Mucosa of stomach (tissue), 1 donor: ENCODE data around the gene ZNF519.
"Not testable (repeated sequence)": the region's sequence is repeated elsewhere in the genome, so short reads cannot be mapped to it uniquely, and the experiment has no call there.

Source experiments
- H3K27me3 ChIP-seq: one replicate; pipeline ENCODE4 v1.7.0; 2013; ENCODE audit warnings: mild to moderate bottlenecking, low read length; ENCODE audit not compliant: control insufficient read depth, insufficient read depth
- H3K36me3 ChIP-seq: one replicate; pipeline ENCODE4 v1.7.0; 2013; ENCODE audit warnings: low read length; ENCODE audit not compliant: control insufficient read depth, insufficient read depth
- H3K4me1 ChIP-seq: one replicate; pipeline ENCODE4 v1.7.0; 2013; ENCODE audit warnings: mild to moderate bottlenecking, low read length; ENCODE audit not compliant: control insufficient read depth, insufficient read depth
- H3K4me3 ChIP-seq: one replicate; pipeline ENCODE4 v1.7.0; 2013; ENCODE audit warnings: low read length
- H3K9ac ChIP-seq: one replicate; pipeline ENCODE4 v1.7.0; 2013; ENCODE audit warnings: mild to moderate bottlenecking, low read length, moderate library complexity
- H3K9me3 ChIP-seq: one replicate; pipeline ENCODE4 v1.7.0; 2013; ENCODE audit warnings: mild to moderate bottlenecking, low read length, moderate library complexity; ENCODE audit not compliant: control insufficient read depth
- donor health status: Pancreatic carcinoma.

ZNF519 gene

GRCh38 chr18:14170367-14171036 is 38.3 kb upstream of the ZNF519 start:
- not testable (repeated sequence) for H3K9ac ChIP-seq, H3K4me3 ChIP-seq, H3K9me3 ChIP-seq, H3K36me3 ChIP-seq, H3K4me1 ChIP-seq, H3K27me3 ChIP-seq

- not testable (repeated sequence) for H3K4me1 ChIP-seq, H3K9me3 ChIP-seq, H3K4me3 ChIP-seq, H3K36me3 ChIP-seq, H3K27me3 ChIP-seq, H3K9ac ChIP-seq
Measured at GRCh38 chr18:14162915-14163314, 30.7 kb upstream of the ZNF519 start.

- H3K9me3 ChIP-seq, H3K27me3 ChIP-seq, H3K36me3 ChIP-seq, H3K4me1 ChIP-seq, H3K9ac ChIP-seq, H3K4me3 ChIP-seq: not testable (repeated sequence)
Measured at GRCh38 chr18:14151564-14152113, 19.4 kb upstream of the ZNF519 start.

GRCh38 chr18:14150766-14151165 is 18.5 kb upstream of the ZNF519 start:
- not testable (repeated sequence) for H3K9me3 ChIP-seq, H3K36me3 ChIP-seq

GRCh38 chr18:14149916-14150420 is 17.7 kb upstream of the ZNF519 start:
- H3K36me3 ChIP-seq, H3K4me1 ChIP-seq, H3K4me3 ChIP-seq, H3K9ac ChIP-seq, H3K9me3 ChIP-seq, H3K27me3 ChIP-seq: not testable (repeated sequence)

More at GRCh38 chr18:14150766-14151165, 18.5 kb upstream of the ZNF519 start:
- H3K9ac ChIP-seq, H3K4me1 ChIP-seq, H3K27me3 ChIP-seq, H3K4me3 ChIP-seq: not testable (repeated sequence)

- not testable (repeated sequence) for H3K27me3 ChIP-seq, H3K36me3 ChIP-seq, H3K4me1 ChIP-seq, H3K9ac ChIP-seq, H3K9me3 ChIP-seq, H3K4me3 ChIP-seq
Measured at GRCh38 chr18:14149121-14149850, 17.1 kb upstream of the ZNF519 start.

GRCh38 chr18:14147935-14148865 is 16.0 kb upstream of the ZNF519 start:
- not testable (repeated sequence) for H3K9ac ChIP-seq, H3K36me3 ChIP-seq, H3K4me3 ChIP-seq, H3K4me1 ChIP-seq, H3K27me3 ChIP-seq, H3K9me3 ChIP-seq

GRCh38 chr18:14146771-14147170 is 14.5 kb upstream of the ZNF519 start:
- H3K9ac ChIP-seq, H3K4me3 ChIP-seq, H3K9me3 ChIP-seq, H3K27me3 ChIP-seq, H3K4me1 ChIP-seq, H3K36me3 ChIP-seq: not testable (repeated sequence)

- not testable (repeated sequence) for H3K9me3 ChIP-seq, H3K9ac ChIP-seq, H3K36me3 ChIP-seq, H3K27me3 ChIP-seq, H3K4me3 ChIP-seq, H3K4me1 ChIP-seq
Measured at GRCh38 chr18:14145581-14146338, 13.5 kb upstream of the ZNF519 start.

GRCh38 chr18:14145021-14145420 is 12.8 kb upstream of the ZNF519 start:
- not testable (repeated sequence) for H3K4me1 ChIP-seq, H3K9me3 ChIP-seq, H3K36me3 ChIP-seq, H3K4me3 ChIP-seq, H3K9ac ChIP-seq, H3K27me3 ChIP-seq

- no peaks in the 10 kb centered on the region for H3K36me3 ChIP-seq
- H3K9me3 ChIP-seq: no peaks in the 10 kb centered on the region
- H3K4me3 ChIP-seq: no peak overlapping the region
- no peaks in the 10 kb centered on the region for H3K27me3 ChIP-seq
- H3K4me1 ChIP-seq: no peaks in the 10 kb centered on the region
- no peak overlapping the region for H3K9ac ChIP-seq
Measured at GRCh38 chr18:14144628-14144895, 12.3 kb upstream of the ZNF519 start.
